Measurements from ENCODE around the gene DHX8.

- TF ChIP-seq CTCF (IDR thresholded peaks at IDR 0.05) (no peak), EZH2 (IDR thresholded peaks at IDR 0.05) (no peak), EZH2phosphoT487 (IDR thresholded peaks at IDR 0.05) (no peak)
Observed at GRCh38 chr17:43454868-43455267, 28.9 kb upstream of the DHX8 start.

Data from neural progenitor cell (in vitro differentiated cells).